K562 (cell line): ENCODE measurements around the gene EFCAB13. TPM values are rescaled to one million over a fixed set of nuclear protein-coding genes. Genes with fewer than 3 reads are reported as not detected.

Experiments
- ATAC-seq: fragments of 200-7000 bp; cut with Tn5 transposase; 3 replicates; pipeline ENCODE4 v1.9.1; 2020; ENCODE audit warnings: moderate library complexity
- BruUV-seq: library from RNA; stranded (reverse); fragments of 400-500 nt; replicated peaks from 2 replicates; lab custom pipeline; 2021; lab: Mats Ljungman, UMichigan
- CTCF ChIA-PET: fragments of 300-600 bp; formaldehyde crosslinking; extraction: SDS; loops from one replicate; lab custom pipeline; 2021; ENCODE audit warnings: low intra/inter-chr PET ratio; lab: Yijun Ruan, JAX
- POLR2A ChIA-PET: fragments of 300-600, 350-650 bp; sonication (Branson Sonifier 250); formaldehyde crosslinking; extraction: SDS; loops from one replicate; lab custom pipeline; 2021; ENCODE audit warnings: antibody characterized with exemption, inconsistent platforms; lab: Yijun Ruan, JAX
- DNase-seq, 4 experiments: peaks; one replicate each; pipeline versions ENCODE4 v3.0.0 to v3.0.0-alpha.2; 2011 to 2018; ENCODE audit warnings: low spot score in 3 of 4, mixed read lengths in 3 of 4; ENCODE audit errors: extremely low read depth in 1 of 4
- FAIRE-seq: peaks from 2 replicates; lab custom pipeline; 2011; peaks lifted over from hg19 to GRCh38; lab: Jason Lieb, UNC
- H2AFZ ChIP-seq: 2 replicates; pipeline ENCODE4 v1.6.0; 2011; ENCODE audit warnings: low read depth, low read length, control low read depth, inconsistent platforms
- H3K27ac ChIP-seq: fragments of 200-600 bp; 3 replicates; pipeline ENCODE4 v1.8.0; 2011; ENCODE audit warnings: low read depth, mild to moderate bottlenecking, control low read depth, inconsistent platforms, low read length, moderate library complexity, mixed read lengths; ENCODE audit errors: extremely low read depth
- H3K27me3 ChIP-seq, 2 experiments: fragments of 300-600 bp in 1 of 2; 2 replicates in 1 of 2; 3 replicates in 1 of 2; pipeline versions ENCODE4 v1.6.0 to v1.8.0; 2011; ENCODE audit warnings: inconsistent platforms in 2 of 2, low read length in 2 of 2, mild to moderate bottlenecking in 1 of 2, mixed read lengths in 1 of 2, moderate library complexity in 1 of 2; ENCODE audit not compliant: control insufficient read depth in 2 of 2, insufficient read depth in 2 of 2
- H3K36me3 ChIP-seq: fragments of 300-600 bp; 3 replicates; pipeline ENCODE4 v1.8.0; 2011; ENCODE audit warnings: mild to moderate bottlenecking, low read length, inconsistent platforms; ENCODE audit not compliant: control insufficient read depth, insufficient read depth
- H3K4me1 ChIP-seq, 2 experiments: fragments of 200-600 bp in 1 of 2; replicated peaks in 1 of 2; 2 replicates in 1 of 2; 3 replicates in 1 of 2; pipeline versions ENCODE4 v1.5.1 to v1.8.0; 2011; ENCODE audit warnings: inconsistent platforms in 2 of 2, low read length in 2 of 2, mild to moderate bottlenecking in 1 of 2, mixed read lengths in 1 of 2, moderate library complexity in 1 of 2; ENCODE audit not compliant: control insufficient read depth in 2 of 2, insufficient read depth in 2 of 2
- H3K4me2 ChIP-seq: 2 replicates; pipeline ENCODE4 v1.6.1; 2011; ENCODE audit warnings: low read length, control low read depth, inconsistent platforms, mixed read lengths; ENCODE audit not compliant: insufficient read depth
- H3K4me3 ChIP-seq: fragments of 200-600 bp; sonication (generic), shearing (Covaris generic); 2 replicates; pipeline ENCODE4 v1.5.1; 2016; ENCODE audit warnings: control low read depth, inconsistent platforms
- H3K79me2 ChIP-seq: fragments of 200-600 bp; 3 replicates; pipeline ENCODE4 v1.8.0; 2011; ENCODE audit warnings: low read length, inconsistent platforms; ENCODE audit not compliant: control insufficient read depth, insufficient read depth
- H3K9ac ChIP-seq, 2 experiments: 2 replicates each; pipeline versions ENCODE4 v1.6.0 to v1.6.1; 2011; ENCODE audit warnings: low read depth in 2 of 2, low read length in 2 of 2, control low read depth in 1 of 2, inconsistent platforms in 1 of 2, mild to moderate bottlenecking in 1 of 2, mixed read lengths in 1 of 2; ENCODE audit not compliant: insufficient read depth in 1 of 2
- H3K9me1 ChIP-seq: one replicate; pipeline ENCODE4 v1.6.0; 2011; ENCODE audit warnings: inconsistent platforms, mild to moderate bottlenecking, low read length, moderate library complexity; ENCODE audit not compliant: control insufficient read depth, insufficient read depth
- H3K9me3 ChIP-seq: replicated peaks from 2 replicates; pipeline ENCODE4 v1.5.1; 2011; ENCODE audit warnings: low read depth, low read length, inconsistent platforms; ENCODE audit not compliant: control insufficient read depth, insufficient read depth
- H4K20me1 ChIP-seq: replicated peaks from 2 replicates; pipeline ENCODE4 v1.6.1; 2011; ENCODE audit warnings: low read length, inconsistent platforms, mixed read lengths; ENCODE audit not compliant: control insufficient read depth, insufficient read depth
- CEBPB ChIP-seq: fragments of 450-650 bp; IDR thresholded peaks from 2 replicates; pipeline ENCODE4 v1.6.1; 2016; ENCODE audit warnings: missing genetic modification characterization, missing compliant biosample characterization
- CEBPG ChIP-seq, 3 experiments: fragments of 200-800 bp in 1 of 3; sonication (Bioruptor generic) in 1 of 3; sonication (generic) in 1 of 3; formaldehyde crosslinking in 1 of 3; IDR thresholded peaks in 2 of 3; conservative IDR thresholded peaks in 1 of 3; 2 replicates each; pipeline versions ENCODE4 v1.6.1 to v1.8.0; 2016 to 2022; ENCODE audit warnings: missing compliant biosample characterization in 2 of 3, missing genetic modification characterization in 2 of 3, mild to moderate bottlenecking in 1 of 3, missing genetic modification reagents in 1 of 3
- ZNF324 ChIP-seq: fragments of 250-450 bp; sonication (Bioruptor Pico); IDR thresholded peaks from 2 replicates; pipeline ENCODE4 v1.4.0; 2020; ENCODE audit warnings: mild to moderate bottlenecking
- ZNF444 ChIP-seq: fragments of 250-450 bp; sonication (Bioruptor Pico); IDR thresholded peaks from 2 replicates; pipeline ENCODE4 v1.4.0; 2020; ENCODE audit warnings: mild to moderate bottlenecking, moderate library complexity
- WGBS: fragments of 100-300 bp; shearing (Covaris generic); methylation state at CpG from one replicate; pipeline ENCODE4 v1.1.6; 2016; ENCODE audit warnings: low coverage, mixed read lengths; ENCODE audit not compliant: insufficient coverage; ENCODE audit errors: missing lambda C conversion rate; 5-methylcytosine and 5-hydroxymethylcytosine counted together
- in situ Hi-C: fragments of 300-500 bp; cut with MboI; formaldehyde crosslinking; loops from 4 replicates; pipeline ENCODE4 v1.15.0; 2018; ENCODE audit warnings: inconsistent platforms, mixed read lengths
- intact Hi-C: fragments of 100-400 bp; cut with micrococcal nuclease; formaldehyde crosslinking; loops from 2 replicates; pipeline ENCODE4 v1.14.2; 2022
- polyA plus RNA-seq, 8 experiments: library from polyadenylated mRNA; depleted of rRNA in 4 of 8; stranded (reverse) in 5 of 8; unstranded in 3 of 8; fragments of >200 nt; fragmentation: Nextera tagmentation in 2 of 8; fragmentation: Illumina TruSeq in 1 of 8; extraction: Ambion mirVana in 2 of 8; extraction: Trizol in 1 of 8; gene quantifications; 2 replicates each; pipeline versions ENCODE4 v1.2.1 to v1.2.3, GENCODE V29; 2011 to 2014; ENCODE audit warnings: inconsistent platforms in 1 of 8, missing spikeins in 1 of 8
- total RNA-seq, 7 experiments: library from RNA; depleted of rRNA in 6 of 7; stranded (reverse); fragments of >200 nt in 6 of 7; fragmentation: Illumina TruSeq in 2 of 7; extraction: Trizol in 2 of 7; gene quantifications; 2 replicates each; pipeline versions ENCODE4 v1.2.1 to v1.2.3, GENCODE V29; 2011 to 2021; ENCODE audit warnings: low replicate concordance in 1 of 7

EFCAB13 gene
- total and polyA plus RNA-seq, 9 of the 15 experiments (the other 6 are each of a cell fraction or from before 2014, with no cell fraction given) = 0.32 to 1.3 (median 0.95) TPM

GRCh38 chr17:47404006-47404405 lies 80.3 kb downstream of the EFCAB13 start:
- H3K27me3 ChIP-seq = no peaks in the 10 kb centered on the region
- DNase-seq (no peak), ATAC-seq (no peak), FAIRE-seq (no peak)
- in situ Hi-C loops = no loop called here
- H4K20me1 ChIP-seq = no peaks in the 10 kb centered on the region
- no peaks in the 10 kb centered on the region for H3K9me1 ChIP-seq
- no peaks in the 10 kb centered on the region for H3K4me1 ChIP-seq
- CTCF ChIA-PET = no interaction called here
- BruUV-seq = no TSS peak
- no peak overlapping the region for H3K27ac ChIP-seq
- H3K9me3 ChIP-seq = no peaks in the 10 kb centered on the region
- TF ChIP-seq ZNF444 (CRISPR knock-in tag) = no peak
- no peak overlapping the region for H2AFZ ChIP-seq
- H3K4me2 ChIP-seq = no peak overlapping the region
- no peaks in the 10 kb centered on the region for H3K79me2 ChIP-seq
- intact Hi-C loops = no loop called here
- no peak overlapping the region for H3K4me3 ChIP-seq
- WGBS = 39% methylated on average over 3 of the region's 3 CpGs
- POLR2A ChIA-PET = interaction anchor here (0.5 to 0.7 kb wide), 2 partner anchors 9 to 529 kb away, joined by 3 to 4 read pairs; no protein-coding TSS in a partner anchor
- no peak overlapping the region for H3K9ac ChIP-seq
- no peaks in the 10 kb centered on the region for H3K36me3 ChIP-seq

- ChIA-PET POLR2A (no interaction called here), CTCF (no interaction called here)
- no TSS peak for BruUV-seq
- H3K27ac ChIP-seq = no peak overlapping the region
- no peaks in the 10 kb centered on the region for H3K27me3 ChIP-seq
- intact Hi-C loops = no loop called here
- TF ChIP-seq CEBPB (tag) = peak; percentile 53; the same call in 1 of the 2 replicates
- TF ChIP-seq CEBPG (CRISPR knock-in tag; IDR thresholded peaks at IDR 0.05) = no peak
- TF ChIP-seq CEBPG (tag; conservative IDR thresholded peaks at IDR 0.05 in 1 of 2, IDR thresholded peaks at IDR 0.05 in 1 of 2) = peak; percentile 46 to 62; a peak in 3 of 4 replicates
- TF ChIP-seq ZNF324 (CRISPR knock-in tag) = no peak
- no peaks in the 10 kb centered on the region for H3K9me1 ChIP-seq
- H4K20me1 ChIP-seq = no peaks in the 10 kb centered on the region
- DNase-seq (no peak), ATAC-seq (no peak), FAIRE-seq (no peak)
- no peaks in the 10 kb centered on the region for H3K36me3 ChIP-seq
- H3K4me2 ChIP-seq = no peak overlapping the region
- no peak overlapping the region for H3K4me3 ChIP-seq
- no peaks in the 10 kb centered on the region for H3K9me3 ChIP-seq
- no peak overlapping the region for H3K9ac ChIP-seq
- no peaks in the 10 kb centered on the region for H3K79me2 ChIP-seq
- no peaks in the 10 kb centered on the region for H3K4me1 ChIP-seq
- in situ Hi-C loops = no loop called here
- H2AFZ ChIP-seq = no peak overlapping the region
Measured at GRCh38 chr17:47404875-47405274, 81.1 kb downstream of the EFCAB13 start.
